Esophagus squamous epithelium (tissue), 4 donors: ENCODE results near the gene RIPOR2.

Experiments
- CTCF ChIP-seq, 6 experiments: fragments of 450-650 bp in 4 of 6; fragments of 200-600 bp in 2 of 6; sonication (generic) in 2 of 6; IDR thresholded peaks; one replicate each; pipeline ENCODE4 v1.5.1; 2016 to 2019; ENCODE audit warnings: antibody characterized with exemption in 6 of 6, mild to moderate bottlenecking in 4 of 6, moderate library complexity in 4 of 6
- POLR2A ChIP-seq, 4 donors: fragments of 450-650 bp; IDR thresholded peaks; one replicate each; pipeline ENCODE4 v1.6.1; 2017; ENCODE audit warnings: antibody characterized with exemption in 4 of 4, mild to moderate bottlenecking in 4 of 4, moderate library complexity in 3 of 4

DNA sequence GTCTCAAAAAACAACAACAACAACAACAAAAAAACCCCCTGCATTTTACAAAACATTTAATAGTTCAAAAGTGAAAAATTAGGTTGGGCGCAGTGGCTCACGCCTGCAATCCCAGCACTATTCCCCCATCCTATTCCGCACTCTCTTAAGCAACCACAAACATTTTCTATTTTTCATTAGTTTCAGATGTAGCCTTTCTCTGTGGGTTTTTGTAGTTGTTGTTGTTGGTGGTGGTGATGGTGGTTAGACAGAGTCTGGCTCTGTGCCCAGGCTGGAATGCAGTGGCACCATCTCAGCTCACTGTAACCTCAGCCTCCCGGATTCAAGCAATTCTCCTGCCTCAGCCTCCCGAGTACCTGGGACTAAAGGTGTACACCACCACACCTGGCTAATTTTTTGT, 167.4 kb downstream of the RIPOR2 start:
- TF ChIP-seq CTCF (IDR thresholded peaks at IDR 0.05) (no peak), POLR2A (IDR thresholded peaks at IDR 0.05) (no peak)
